SU-DHL-6 (cell line): Measurements from ENCODE around the gene RGS6.

Experiments used
- H2AFZ ChIP-seq: fragments of 200-600 bp; sonication (generic); 2 replicates; pipeline ENCODE4 v1.6.1; 2014; ENCODE audit warnings: low read depth, mild to moderate bottlenecking, moderate library complexity, mixed read lengths, antibody characterized with exemption, low read length; ENCODE audit not compliant: severe bottlenecking
- H3F3A ChIP-seq: fragments of 200-600 bp; shearing (Covaris generic); 2 replicates; pipeline ENCODE4 v1.6.0; 2016; ENCODE audit warnings: antibody characterized with exemption, mild to moderate bottlenecking; ENCODE audit not compliant: insufficient read depth
- H3K27ac ChIP-seq: fragments of 200-600 bp; sonication (generic); 2 replicates; pipeline ENCODE4 v1.5.1; 2016; ENCODE audit warnings: low read depth, mild to moderate bottlenecking, low read length, moderate library complexity, mixed read lengths
- H3K27me3 ChIP-seq: fragments of 200-600 bp; sonication (generic), shearing (Covaris generic); 2 replicates; pipeline ENCODE4 v1.6.0; 2014; ENCODE audit warnings: mild to moderate bottlenecking, low read length
- H3K36me3 ChIP-seq: fragments of 200-600 bp; sonication (generic); 2 replicates; pipeline ENCODE4 v1.6.1; 2014; ENCODE audit warnings: mild to moderate bottlenecking, low read length, mixed read lengths
- H3K4me2 ChIP-seq: fragments of 300-600, 200-600 bp; shearing (Covaris generic), sonication (generic); 2 replicates; pipeline ENCODE4 v1.6.0; 2014; ENCODE audit warnings: low read length, low read depth, mild to moderate bottlenecking; ENCODE audit not compliant: poor library complexity, severe bottlenecking
- H3K4me3 ChIP-seq: fragments of 200-600 bp; sonication (generic); 2 replicates; pipeline ENCODE4 v1.5.1; 2014; ENCODE audit warnings: antibody characterized with exemption, low read length, mild to moderate bottlenecking, mixed read lengths; ENCODE audit not compliant: insufficient read depth, poor library complexity, severe bottlenecking
- H3K79me2 ChIP-seq: fragments of 200-600 bp; sonication (generic); 2 replicates; pipeline ENCODE4 v1.6.1; 2014; ENCODE audit warnings: mild to moderate bottlenecking, low read length, moderate library complexity; ENCODE audit not compliant: insufficient read depth
- H3K9ac ChIP-seq: fragments of 200-600 bp; sonication (generic); 2 replicates; pipeline ENCODE4 v1.7.0; 2014; ENCODE audit warnings: mild to moderate bottlenecking, low read length
- H3K9me2 ChIP-seq: fragments of 200-600 bp; sonication (generic); replicated peaks from 2 replicates; pipeline ENCODE4 v1.6.1; 2014; ENCODE audit warnings: low read length; ENCODE audit not compliant: insufficient read depth
- H3K9me3 ChIP-seq: fragments of 200-600 bp; sonication (generic); 2 replicates; pipeline ENCODE4 v1.6.1; 2014; ENCODE audit warnings: low read length, mixed read lengths; ENCODE audit not compliant: insufficient read depth
- H4K20me1 ChIP-seq: fragments of 200-600 bp; sonication (generic); 2 replicates; pipeline ENCODE4 v1.6.1; 2014; ENCODE audit warnings: low read depth, mild to moderate bottlenecking, antibody characterized with exemption, low read length, moderate library complexity, mixed read lengths
- CTCF ChIP-seq: fragments of 200-600 bp; sonication (generic); IDR thresholded peaks from one replicate; pipeline ENCODE4 v1.5.1; 2017; ENCODE audit warnings: antibody characterized with exemption, mild to moderate bottlenecking, low read length, moderate library complexity; ENCODE audit not compliant: insufficient read depth, poor library complexity, severe bottlenecking
- EZH2phosphoT487 ChIP-seq: fragments of 200-600 bp; sonication (generic), shearing (Covaris generic); conservative IDR thresholded peaks from 2 replicates; pipeline ENCODE4 v1.6.1; 2018; ENCODE audit warnings: mild to moderate bottlenecking, antibody characterized with exemption, low read length, moderate library complexity, mixed read lengths

Gene RGS6

GRCh38 chr14:72613231-72613974, 681.2 kb downstream of the RGS6 start:
- no peaks in the 10 kb centered on the region for H3K36me3 ChIP-seq
- H4K20me1 ChIP-seq = no peaks in the 10 kb centered on the region
- H3F3A ChIP-seq = no peaks in the 10 kb centered on the region
- H2AFZ ChIP-seq = no peak overlapping the region
- no peaks in the 10 kb centered on the region for H3K9me2 ChIP-seq
- no peak overlapping the region for H3K27ac ChIP-seq
- H3K9me3 ChIP-seq = no peaks in the 10 kb centered on the region
- no peak for TF ChIP-seq CTCF
- no peak for TF ChIP-seq EZH2phosphoT487
- H3K4me3 ChIP-seq = no peak overlapping the region
- H3K27me3 ChIP-seq = no peaks in the 10 kb centered on the region
- no peak overlapping the region for H3K9ac ChIP-seq
- H3K4me2 ChIP-seq = no peak overlapping the region
- H3K79me2 ChIP-seq = no peaks in the 10 kb centered on the region

GRCh38 chr14:72613975-72614319, 681.7 kb downstream of the RGS6 start:
- no peak overlapping the region for H3K27ac ChIP-seq
- no peak overlapping the region for H3K4me2 ChIP-seq
- no peak overlapping the region for H2AFZ ChIP-seq
- no peaks in the 10 kb centered on the region for H3F3A ChIP-seq
- no peaks in the 10 kb centered on the region for H3K9me2 ChIP-seq
- no peak for TF ChIP-seq EZH2phosphoT487
- TF ChIP-seq CTCF = no peak
- no peak overlapping the region for H3K4me3 ChIP-seq
- H4K20me1 ChIP-seq = no peaks in the 10 kb centered on the region
- H3K79me2 ChIP-seq = no peaks in the 10 kb centered on the region
- no peaks in the 10 kb centered on the region for H3K9me3 ChIP-seq
- no peak overlapping the region for H3K9ac ChIP-seq
- H3K36me3 ChIP-seq = no peaks in the 10 kb centered on the region
- no peaks in the 10 kb centered on the region for H3K27me3 ChIP-seq

- no peak overlapping the region for H2AFZ ChIP-seq
- H3F3A ChIP-seq = no peaks in the 10 kb centered on the region
- H3K9ac ChIP-seq = no peak overlapping the region
- no peaks in the 10 kb centered on the region for H3K79me2 ChIP-seq
- H3K4me2 ChIP-seq = no peak overlapping the region
- TF ChIP-seq EZH2phosphoT487 = no peak
- TF ChIP-seq CTCF = no peak
- no peak overlapping the region for H3K27ac ChIP-seq
- H3K36me3 ChIP-seq = no peaks in the 10 kb centered on the region
- H4K20me1 ChIP-seq = no peaks in the 10 kb centered on the region
- no peaks in the 10 kb centered on the region for H3K9me2 ChIP-seq
- no peak overlapping the region for H3K4me3 ChIP-seq
- no peaks in the 10 kb centered on the region for H3K9me3 ChIP-seq
- no peaks in the 10 kb centered on the region for H3K27me3 ChIP-seq
These were observed 682.1 kb downstream of the RGS6 start for GRCh38 chr14:72614365-72614764.
